GM23338 (cell line): Measurements from ENCODE around the gene RBKS. TPM values are rescaled to one million over a fixed set of nuclear protein-coding genes. Genes with fewer than 3 reads are reported as not detected.

Experiments used
- ATAC-seq: fragments of 200-7000 bp; cut with Tn5 transposase; 3 replicates; pipeline ENCODE4 v1.9.1; 2020
- DNase-seq: peaks from one replicate; pipeline ENCODE4 v3.0.0-alpha.2; 2015; ENCODE audit warnings: low spot score
- H2AFZ ChIP-seq: fragments of 200-600 bp; sonication (generic); 2 replicates; pipeline ENCODE4 v1.8.0; 2016; ENCODE audit warnings: antibody characterized with exemption, mild to moderate bottlenecking, moderate library complexity
- H3F3A ChIP-seq: fragments of 200-600 bp; sonication (generic); replicated peaks from 2 replicates; pipeline ENCODE4 v1.8.0; 2017; ENCODE audit warnings: antibody characterized with exemption, mixed run types, low read depth
- H3K27ac ChIP-seq: fragments of 200-600 bp; sonication (generic); 2 replicates; pipeline ENCODE4 v1.6.1; 2016; ENCODE audit warnings: low read depth
- H3K27me3 ChIP-seq: fragments of 200-600 bp; sonication (generic); 2 replicates; pipeline ENCODE4 v1.8.0; 2016; ENCODE audit warnings: mild to moderate bottlenecking, mixed run types, moderate library complexity; ENCODE audit not compliant: insufficient read depth
- H3K36me3 ChIP-seq: fragments of 200-600 bp; sonication (generic); 2 replicates; pipeline ENCODE4 v1.8.0; 2016; ENCODE audit warnings: mild to moderate bottlenecking; ENCODE audit not compliant: insufficient read depth
- H3K4me1 ChIP-seq: fragments of 200-600 bp; sonication (generic); 2 replicates; pipeline ENCODE4 v1.8.0; 2016; ENCODE audit warnings: mild to moderate bottlenecking, moderate library complexity; ENCODE audit not compliant: insufficient read depth
- H3K4me2 ChIP-seq: fragments of 200-600 bp; sonication (generic); 2 replicates; pipeline ENCODE4 v1.7.1; 2017; ENCODE audit warnings: mixed run types
- H3K4me3 ChIP-seq: fragments of 200-600 bp; sonication (generic); 2 replicates; pipeline ENCODE4 v1.6.1; 2016; ENCODE audit warnings: mixed run types
- H3K79me2 ChIP-seq: fragments of 200-600 bp; sonication (generic); replicated peaks from 2 replicates; pipeline ENCODE4 v1.8.0; 2017; ENCODE audit warnings: mild to moderate bottlenecking; ENCODE audit not compliant: insufficient read depth
- H3K9me2 ChIP-seq: fragments of 200-600 bp; sonication (generic); 2 replicates; pipeline ENCODE4 v1.8.0; 2017; ENCODE audit not compliant: insufficient read depth
- H4K20me1 ChIP-seq: fragments of 200-600 bp; sonication (generic); replicated peaks from 2 replicates; pipeline ENCODE4 v1.8.0; 2017; ENCODE audit warnings: mild to moderate bottlenecking; ENCODE audit not compliant: insufficient read depth
- H3K27ac Mint-ChIP-seq: 2 replicates; pipeline ENCODE4 v1.8.0; 2020; ENCODE audit warnings: inconsistent platforms, mild to moderate bottlenecking, moderate library complexity, mixed read lengths
- H3K27me3 Mint-ChIP-seq: 3 replicates; pipeline ENCODE4 v1.8.0; 2022; ENCODE audit warnings: low read depth, mild to moderate bottlenecking, moderate library complexity, mixed read lengths, inconsistent platforms; ENCODE audit not compliant: insufficient read depth, poor library complexity
- H3K36me3 Mint-ChIP-seq: 3 replicates; pipeline ENCODE4 v1.8.0; 2021; ENCODE audit warnings: low read depth, mild to moderate bottlenecking, inconsistent platforms, moderate library complexity, mixed read lengths
- H3K4me1 Mint-ChIP-seq: 3 replicates; pipeline ENCODE4 v1.8.0; 2020; ENCODE audit warnings: mild to moderate bottlenecking, inconsistent platforms, mixed read lengths
- H3K4me3 Mint-ChIP-seq: 3 replicates; pipeline ENCODE4 v1.8.0; 2021; ENCODE audit warnings: moderate library complexity, mild to moderate bottlenecking, inconsistent platforms, mixed read lengths
- H3K9me3 Mint-ChIP-seq: 3 replicates; pipeline ENCODE4 v1.8.0; 2020; ENCODE audit warnings: moderate library complexity, mild to moderate bottlenecking, inconsistent platforms, mixed read lengths
- CREB1 ChIP-seq: fragments of 250-450 bp; sonication (Bioruptor Pico); IDR thresholded peaks from 2 replicates; pipeline ENCODE4 v1.5.0; 2020; ENCODE audit warnings: low read depth, mild to moderate bottlenecking, moderate library complexity
- EZH2 ChIP-seq: fragments of 200-600 bp; sonication (generic); IDR thresholded peaks from one replicate; pipeline ENCODE4 v1.8.0; 2017; ENCODE audit warnings: antibody characterized with exemption, mild to moderate bottlenecking, low read depth; ENCODE audit not compliant: unreplicated experiment
- EZH2phosphoT487 ChIP-seq: fragments of 200-600 bp; sonication (generic); IDR thresholded peaks from one replicate; pipeline ENCODE4 v1.8.1; 2018; ENCODE audit warnings: antibody characterized with exemption; ENCODE audit not compliant: unreplicated experiment
- POLR2AphosphoS5 ChIP-seq: IDR thresholded peaks from 2 replicates; pipeline ENCODE4 v1.6.1; 2016; ENCODE audit warnings: antibody characterized with exemption, low read depth
- ZNF114 ChIP-seq: fragments of 250-450 bp; sonication (Bioruptor Pico); IDR thresholded peaks from 2 replicates; pipeline ENCODE4 v1.5.0; 2020; ENCODE audit warnings: mild to moderate bottlenecking, moderate library complexity
- polyA plus RNA-seq: library from polyadenylated mRNA; unstranded; fragments of >200 nt; fragmentation: Nextera tagmentation; extraction: Ambion mirVana; gene quantifications from 2 replicates; pipeline ENCODE4 v1.2.1, GENCODE V29; 2016
- total RNA-seq: library from RNA; depleted of rRNA; stranded (reverse); fragments of >200 nt; shearing (Covaris generic); gene quantifications from 2 replicates; pipeline ENCODE4 v1.2.3, GENCODE V29; 2014
- TF ChIP-seq, protein P1 (sequence below), 2 experiments: fragments of 200-600 bp in 1 of 2; sonication (generic) in 1 of 2; conservative IDR thresholded peaks; 2 replicates each; pipeline versions ENCODE4 v1.5.1 to v1.6.1; 2016 to 2017; ENCODE audit warnings: antibody characterized with exemption in 2 of 2, low read depth in 2 of 2, mild to moderate bottlenecking in 2 of 2, moderate library complexity in 1 of 2
- TF ChIP-seq, protein P2 (sequence below): fragments of 250-450 bp; sonication (Bioruptor Pico); IDR thresholded peaks from 2 replicates; pipeline ENCODE4 v1.5.0; 2020; ENCODE audit warnings: mild to moderate bottlenecking, moderate library complexity
- TF ChIP-seq, protein P3 (sequence below): IDR thresholded peaks from one replicate; pipeline ENCODE4 v1.6.1; 2018; ENCODE audit warnings: antibody characterized with exemption; ENCODE audit not compliant: unreplicated experiment

RBKS gene
- total and polyA plus RNA-seq, 2 experiments from 2014 or later = 1.3 to 1.5 TPM

DNA sequence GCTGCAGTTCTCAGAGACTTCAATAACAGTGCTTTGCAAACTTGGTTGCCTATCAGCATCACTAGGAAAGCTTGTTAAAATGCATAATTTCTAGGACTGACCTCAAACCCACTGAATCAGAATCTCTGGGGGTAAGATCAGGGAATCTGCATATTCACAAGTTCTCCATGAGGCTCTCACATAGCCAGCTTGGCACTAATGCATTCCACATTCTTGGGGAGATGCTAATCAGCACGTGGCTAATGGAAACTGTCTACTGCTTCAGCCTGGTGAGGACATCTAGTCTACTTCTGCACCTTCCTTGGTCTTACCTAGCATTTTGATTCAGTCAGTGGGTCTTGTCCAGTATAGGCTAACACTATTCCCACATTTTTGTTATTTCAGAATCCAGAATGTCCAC lies 56.3 kb downstream of the RBKS start:
- no peaks in the 10 kb centered on the region for H3K27me3 ChIP-seq
- H3K79me2 ChIP-seq = no peaks in the 10 kb centered on the region
- ATAC-seq (peak; percentile 43; the same call in 2 of the 3 replicates), DNase-seq (peak; percentile 20)
- TF ChIP-seq CREB1 (CRISPR knock-in tag) (no peak), EZH2phosphoT487 (no peak), POLR2AphosphoS5 (no peak), EZH2 (no peak), ZNF114 (CRISPR knock-in tag) (no peak)
- TF ChIP-seq, protein P1, sequence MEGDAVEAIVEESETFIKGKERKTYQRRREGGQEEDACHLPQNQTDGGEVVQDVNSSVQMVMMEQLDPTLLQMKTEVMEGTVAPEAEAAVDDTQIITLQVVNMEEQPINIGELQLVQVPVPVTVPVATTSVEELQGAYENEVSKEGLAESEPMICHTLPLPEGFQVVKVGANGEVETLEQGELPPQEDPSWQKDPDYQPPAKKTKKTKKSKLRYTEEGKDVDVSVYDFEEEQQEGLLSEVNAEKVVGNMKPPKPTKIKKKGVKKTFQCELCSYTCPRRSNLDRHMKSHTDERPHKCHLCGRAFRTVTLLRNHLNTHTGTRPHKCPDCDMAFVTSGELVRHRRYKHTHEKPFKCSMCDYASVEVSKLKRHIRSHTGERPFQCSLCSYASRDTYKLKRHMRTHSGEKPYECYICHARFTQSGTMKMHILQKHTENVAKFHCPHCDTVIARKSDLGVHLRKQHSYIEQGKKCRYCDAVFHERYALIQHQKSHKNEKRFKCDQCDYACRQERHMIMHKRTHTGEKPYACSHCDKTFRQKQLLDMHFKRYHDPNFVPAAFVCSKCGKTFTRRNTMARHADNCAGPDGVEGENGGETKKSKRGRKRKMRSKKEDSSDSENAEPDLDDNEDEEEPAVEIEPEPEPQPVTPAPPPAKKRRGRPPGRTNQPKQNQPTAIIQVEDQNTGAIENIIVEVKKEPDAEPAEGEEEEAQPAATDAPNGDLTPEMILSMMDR (conservative IDR thresholded peaks at IDR 0.05; ENCODE audit: low read depth in 2 of 2) = no peak
- TF ChIP-seq, protein P2, sequence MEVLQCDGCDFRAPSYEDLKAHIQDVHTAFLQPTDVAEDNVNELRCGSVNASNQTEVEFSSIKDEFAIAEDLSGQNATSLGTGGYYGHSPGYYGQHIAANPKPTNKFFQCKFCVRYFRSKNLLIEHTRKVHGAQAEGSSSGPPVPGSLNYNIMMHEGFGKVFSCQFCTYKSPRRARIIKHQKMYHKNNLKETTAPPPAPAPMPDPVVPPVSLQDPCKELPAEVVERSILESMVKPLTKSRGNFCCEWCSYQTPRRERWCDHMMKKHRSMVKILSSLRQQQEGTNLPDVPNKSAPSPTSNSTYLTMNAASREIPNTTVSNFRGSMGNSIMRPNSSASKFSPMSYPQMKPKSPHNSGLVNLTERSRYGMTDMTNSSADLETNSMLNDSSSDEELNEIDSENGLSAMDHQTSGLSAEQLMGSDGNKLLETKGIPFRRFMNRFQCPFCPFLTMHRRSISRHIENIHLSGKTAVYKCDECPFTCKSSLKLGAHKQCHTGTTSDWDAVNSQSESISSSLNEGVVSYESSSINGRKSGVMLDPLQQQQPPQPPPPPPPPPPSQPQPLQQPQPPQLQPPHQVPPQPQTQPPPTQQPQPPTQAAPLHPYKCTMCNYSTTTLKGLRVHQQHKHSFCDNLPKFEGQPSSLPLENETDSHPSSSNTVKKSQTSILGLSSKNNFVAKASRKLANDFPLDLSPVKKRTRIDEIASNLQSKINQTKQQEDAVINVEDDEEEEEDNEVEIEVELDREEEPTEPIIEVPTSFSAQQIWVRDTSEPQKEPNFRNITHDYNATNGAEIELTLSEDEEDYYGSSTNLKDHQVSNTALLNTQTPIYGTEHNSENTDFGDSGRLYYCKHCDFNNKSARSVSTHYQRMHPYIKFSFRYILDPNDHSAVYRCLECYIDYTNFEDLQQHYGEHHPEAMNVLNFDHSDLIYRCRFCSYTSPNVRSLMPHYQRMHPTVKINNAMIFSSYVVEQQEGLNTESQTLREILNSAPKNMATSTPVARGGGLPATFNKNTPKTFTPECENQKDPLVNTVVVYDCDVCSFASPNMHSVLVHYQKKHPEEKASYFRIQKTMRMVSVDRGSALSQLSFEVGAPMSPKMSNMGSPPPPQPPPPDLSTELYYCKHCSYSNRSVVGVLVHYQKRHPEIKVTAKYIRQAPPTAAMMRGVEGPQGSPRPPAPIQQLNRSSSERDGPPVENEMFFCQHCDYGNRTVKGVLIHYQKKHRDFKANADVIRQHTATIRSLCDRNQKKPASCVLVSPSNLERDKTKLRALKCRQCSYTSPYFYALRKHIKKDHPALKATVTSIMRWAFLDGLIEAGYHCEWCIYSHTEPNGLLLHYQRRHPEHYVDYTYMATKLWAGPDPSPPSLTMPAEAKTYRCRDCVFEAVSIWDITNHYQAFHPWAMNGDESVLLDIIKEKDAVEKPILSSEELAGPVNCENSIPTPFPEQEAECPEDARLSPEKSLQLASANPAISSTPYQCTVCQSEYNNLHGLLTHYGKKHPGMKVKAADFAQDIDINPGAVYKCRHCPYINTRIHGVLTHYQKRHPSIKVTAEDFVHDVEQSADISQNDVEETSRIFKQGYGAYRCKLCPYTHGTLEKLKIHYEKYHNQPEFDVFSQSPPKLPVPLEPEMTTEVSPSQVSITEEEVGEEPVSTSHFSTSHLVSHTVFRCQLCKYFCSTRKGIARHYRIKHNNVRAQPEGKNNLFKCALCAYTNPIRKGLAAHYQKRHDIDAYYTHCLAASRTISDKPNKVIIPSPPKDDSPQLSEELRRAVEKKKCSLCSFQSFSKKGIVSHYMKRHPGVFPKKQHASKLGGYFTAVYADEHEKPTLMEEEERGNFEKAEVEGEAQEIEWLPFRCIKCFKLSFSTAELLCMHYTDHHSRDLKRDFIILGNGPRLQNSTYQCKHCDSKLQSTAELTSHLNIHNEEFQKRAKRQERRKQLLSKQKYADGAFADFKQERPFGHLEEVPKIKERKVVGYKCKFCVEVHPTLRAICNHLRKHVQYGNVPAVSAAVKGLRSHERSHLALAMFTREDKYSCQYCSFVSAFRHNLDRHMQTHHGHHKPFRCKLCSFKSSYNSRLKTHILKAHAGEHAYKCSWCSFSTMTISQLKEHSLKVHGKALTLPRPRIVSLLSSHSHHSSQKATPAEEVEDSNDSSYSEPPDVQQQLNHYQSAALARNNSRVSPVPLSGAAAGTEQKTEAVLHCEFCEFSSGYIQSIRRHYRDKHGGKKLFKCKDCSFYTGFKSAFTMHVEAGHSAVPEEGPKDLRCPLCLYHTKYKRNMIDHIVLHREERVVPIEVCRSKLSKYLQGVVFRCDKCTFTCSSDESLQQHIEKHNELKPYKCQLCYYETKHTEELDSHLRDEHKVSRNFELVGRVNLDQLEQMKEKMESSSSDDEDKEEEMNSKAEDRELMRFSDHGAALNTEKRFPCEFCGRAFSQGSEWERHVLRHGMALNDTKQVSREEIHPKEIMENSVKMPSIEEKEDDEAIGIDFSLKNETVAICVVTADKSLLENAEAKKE (CRISPR knock-in tag) = peak; percentile 28; the same call in 1 of the 2 replicates
- TF ChIP-seq, protein P3, sequence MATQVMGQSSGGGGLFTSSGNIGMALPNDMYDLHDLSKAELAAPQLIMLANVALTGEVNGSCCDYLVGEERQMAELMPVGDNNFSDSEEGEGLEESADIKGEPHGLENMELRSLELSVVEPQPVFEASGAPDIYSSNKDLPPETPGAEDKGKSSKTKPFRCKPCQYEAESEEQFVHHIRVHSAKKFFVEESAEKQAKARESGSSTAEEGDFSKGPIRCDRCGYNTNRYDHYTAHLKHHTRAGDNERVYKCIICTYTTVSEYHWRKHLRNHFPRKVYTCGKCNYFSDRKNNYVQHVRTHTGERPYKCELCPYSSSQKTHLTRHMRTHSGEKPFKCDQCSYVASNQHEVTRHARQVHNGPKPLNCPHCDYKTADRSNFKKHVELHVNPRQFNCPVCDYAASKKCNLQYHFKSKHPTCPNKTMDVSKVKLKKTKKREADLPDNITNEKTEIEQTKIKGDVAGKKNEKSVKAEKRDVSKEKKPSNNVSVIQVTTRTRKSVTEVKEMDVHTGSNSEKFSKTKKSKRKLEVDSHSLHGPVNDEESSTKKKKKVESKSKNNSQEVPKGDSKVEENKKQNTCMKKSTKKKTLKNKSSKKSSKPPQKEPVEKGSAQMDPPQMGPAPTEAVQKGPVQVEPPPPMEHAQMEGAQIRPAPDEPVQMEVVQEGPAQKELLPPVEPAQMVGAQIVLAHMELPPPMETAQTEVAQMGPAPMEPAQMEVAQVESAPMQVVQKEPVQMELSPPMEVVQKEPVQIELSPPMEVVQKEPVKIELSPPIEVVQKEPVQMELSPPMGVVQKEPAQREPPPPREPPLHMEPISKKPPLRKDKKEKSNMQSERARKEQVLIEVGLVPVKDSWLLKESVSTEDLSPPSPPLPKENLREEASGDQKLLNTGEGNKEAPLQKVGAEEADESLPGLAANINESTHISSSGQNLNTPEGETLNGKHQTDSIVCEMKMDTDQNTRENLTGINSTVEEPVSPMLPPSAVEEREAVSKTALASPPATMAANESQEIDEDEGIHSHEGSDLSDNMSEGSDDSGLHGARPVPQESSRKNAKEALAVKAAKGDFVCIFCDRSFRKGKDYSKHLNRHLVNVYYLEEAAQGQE = no peak
- H4K20me1 ChIP-seq = no peaks in the 10 kb centered on the region
- no peaks in the 10 kb centered on the region for H3K36me3 ChIP-seq
- no peak overlapping the region for H3K27ac ChIP-seq
- H3K9me2 ChIP-seq = peaks cover 4% of the 10 kb centered on the region; the same call in 1 of the 2 replicates
- H3K27me3 Mint-ChIP-seq = peaks cover 5% of the 10 kb centered on the region
- no peak overlapping the region for H3K27ac Mint-ChIP-seq
- peaks cover 2% of the 10 kb centered on the region; the same call in 1 of the 3 replicates for H3K4me1 Mint-ChIP-seq
- H3K4me3 ChIP-seq = no peak overlapping the region
- H3K4me3 Mint-ChIP-seq = no peak overlapping the region
- no peak overlapping the region for H2AFZ ChIP-seq
- H3K4me1 ChIP-seq = no peaks in the 10 kb centered on the region
- no peaks in the 10 kb centered on the region for H3F3A ChIP-seq
- H3K36me3 Mint-ChIP-seq = no peaks in the 10 kb centered on the region
- no peak overlapping the region for H3K4me2 ChIP-seq
- H3K9me3 Mint-ChIP-seq = no peaks in the 10 kb centered on the region
